Fibroblast of villous mesenchyme (primary cell): ENCODE data around the gene BRF1. TPM values are rescaled to one million over a fixed set of nuclear protein-coding genes. Genes with fewer than 3 reads are reported as not detected.

Experiments
- DNase-seq: peaks from one replicate; pipeline ENCODE4 v3.0.0-alpha.2; 2010; ENCODE audit warnings: low read depth
- H3K4me3 ChIP-seq: 2 replicates; pipeline ENCODE4 v1.5.1; 2011; ENCODE audit warnings: low read depth, mild to moderate bottlenecking, low read length
- CTCF ChIP-seq: IDR thresholded peaks from 2 replicates; pipeline ENCODE4 v1.5.1; 2012; ENCODE audit warnings: low read depth, mild to moderate bottlenecking, low read length; ENCODE audit not compliant: insufficient read depth
- total RNA-seq: library from RNA; depleted of rRNA; stranded (reverse); fragments of >200 nt; gene quantifications from 2 replicates; pipeline ENCODE4 v1.2.3, GENCODE V29; 2012

Gene BRF1
- total RNA-seq, 1 donor = 32.8 TPM

- DNase-seq = peak; percentile 42
- peak overlapping the region; percentile 70 for H3K4me3 ChIP-seq
- no peak for TF ChIP-seq CTCF
Observed at GRCh38 chr14:105315211-105315721, 14.5 kb upstream of the BRF1 start.

GRCh38 chr14:105314287-105315200 lies 13.7 kb upstream of the BRF1 start, which contains the start of gene PACS2:
Gene PACS2 (plus strand): TSS chr14:105314748. CDS start chr14:105314919, 171 bp downstream.
- peak within 1 kb of the TSS; percentile 70 for H3K4me3 ChIP-seq
- DNase-seq = peak; percentile 82
- TF ChIP-seq CTCF = no peak

GRCh38 chr14:105313381-105314286 lies 12.8 kb upstream of the BRF1 start:
- no peak for TF ChIP-seq CTCF
- DNase-seq = no peak
- peak overlapping the region; percentile 63 for H3K4me3 ChIP-seq

- H3K4me3 ChIP-seq = no peak overlapping the region
- TF ChIP-seq CTCF = no peak
- DNase-seq = no peak
Observed at GRCh38 chr14:105312973-105313372, 12.2 kb upstream of the BRF1 start.

- no peak for TF ChIP-seq CTCF
- no peak overlapping the region for H3K4me3 ChIP-seq
- no peak for DNase-seq
Observed at GRCh38 chr14:105311838-105312237, 11.0 kb upstream of the BRF1 start.

- DNase-seq = no peak
- H3K4me3 ChIP-seq = no peak overlapping the region
- no peak for TF ChIP-seq CTCF
Observed at GRCh38 chr14:105309371-105309770, 8.6 kb upstream of the BRF1 start.
